Thyroid gland (tissue), 4 donors: Measurements from ENCODE around the gene COX7A1. TPM values are rescaled to one million over a fixed set of nuclear protein-coding genes. Genes with fewer than 3 reads are reported as not detected.
A peak's percentile ranks its signal among the peaks of the same experiment; 100 is the strongest.

Experiments used
- DNase-seq, 2 donors: peaks; one replicate each; pipeline ENCODE4 v3.0.0-alpha.2; 2019
- H3K27ac ChIP-seq, 3 donors: fragments of 200-600 bp; sonication (generic); 1 replicate in 2 of 3; 2 replicates in 1 of 3; pipeline ENCODE4 v1.5.1; 2016 to 2019; ENCODE audit warnings: mild to moderate bottlenecking in 1 of 3, moderate library complexity in 1 of 3
- H3K27me3 ChIP-seq: fragments of 200-600 bp; sonication (generic); one replicate; pipeline ENCODE4 v1.5.1; 2019
- H3K36me3 ChIP-seq, 2 donors: fragments of 200-600 bp; sonication (generic); one replicate each; pipeline ENCODE4 v1.5.1; 2016 to 2019
- H3K4me1 ChIP-seq, 2 donors: fragments of 200-600 bp; sonication (generic); one replicate each; pipeline ENCODE4 v1.5.1; 2017 to 2019
- H3K4me3 ChIP-seq, 3 donors: fragments of 200-600 bp; sonication (generic); replicated peaks in 1 of 3; 1 replicate in 2 of 3; 2 replicates in 1 of 3; pipeline ENCODE4 v1.5.1; 2016; ENCODE audit warnings: mild to moderate bottlenecking in 1 of 3
- H3K9me3 ChIP-seq: fragments of 200-600 bp; sonication (generic); one replicate; pipeline ENCODE4 v1.5.1; 2017
- POLR2A ChIP-seq, 2 donors: fragments of 450-650 bp; IDR thresholded peaks; one replicate each; pipeline ENCODE4 v1.6.1; 2017; ENCODE audit warnings: antibody characterized with exemption in 2 of 2, mild to moderate bottlenecking in 2 of 2, moderate library complexity in 1 of 2
- WGBS, 2 donors: methylation state at CpG; one replicate each; pipeline ENCODE4 v1.1.5; 2017; 5-methylcytosine and 5-hydroxymethylcytosine counted together
- intact Hi-C: fragments of 100-400 bp; cut with DNase I; formaldehyde crosslinking; loops from one replicate; pipeline ENCODE4 v1.15.1; 2023
- total RNA-seq, 4 donors: library from RNA; depleted of rRNA; stranded (reverse); fragments of >200 nt; gene quantifications; one replicate each; pipeline ENCODE4 v1.2.3, GENCODE V29; 2016
- TF ChIP-seq, protein P1 (sequence below), 6 experiments: fragments of 200-600 bp in 3 of 6; fragments of 450-650 bp in 3 of 6; sonication (generic) in 3 of 6; IDR thresholded peaks; one replicate each; pipeline ENCODE4 v1.5.1; 2016 to 2019; ENCODE audit warnings: antibody characterized with exemption in 6 of 6, mild to moderate bottlenecking in 2 of 6, inconsistent platforms in 1 of 6, moderate library complexity in 1 of 6

Gene COX7A1
- total RNA-seq, 4 donors from 2014 or later = 8.0 to 36.7 (median 21.2) TPM

GRCh38 chr19:36114721-36115452 lies 37.4 kb downstream of the COX7A1 start, which contains the start of gene POLR2I:
Gene POLR2I (minus strand): TSS chr19:36114875. CDS start chr19:36114856, 19 bp downstream.
- TF ChIP-seq, protein P1, sequence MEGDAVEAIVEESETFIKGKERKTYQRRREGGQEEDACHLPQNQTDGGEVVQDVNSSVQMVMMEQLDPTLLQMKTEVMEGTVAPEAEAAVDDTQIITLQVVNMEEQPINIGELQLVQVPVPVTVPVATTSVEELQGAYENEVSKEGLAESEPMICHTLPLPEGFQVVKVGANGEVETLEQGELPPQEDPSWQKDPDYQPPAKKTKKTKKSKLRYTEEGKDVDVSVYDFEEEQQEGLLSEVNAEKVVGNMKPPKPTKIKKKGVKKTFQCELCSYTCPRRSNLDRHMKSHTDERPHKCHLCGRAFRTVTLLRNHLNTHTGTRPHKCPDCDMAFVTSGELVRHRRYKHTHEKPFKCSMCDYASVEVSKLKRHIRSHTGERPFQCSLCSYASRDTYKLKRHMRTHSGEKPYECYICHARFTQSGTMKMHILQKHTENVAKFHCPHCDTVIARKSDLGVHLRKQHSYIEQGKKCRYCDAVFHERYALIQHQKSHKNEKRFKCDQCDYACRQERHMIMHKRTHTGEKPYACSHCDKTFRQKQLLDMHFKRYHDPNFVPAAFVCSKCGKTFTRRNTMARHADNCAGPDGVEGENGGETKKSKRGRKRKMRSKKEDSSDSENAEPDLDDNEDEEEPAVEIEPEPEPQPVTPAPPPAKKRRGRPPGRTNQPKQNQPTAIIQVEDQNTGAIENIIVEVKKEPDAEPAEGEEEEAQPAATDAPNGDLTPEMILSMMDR (IDR thresholded peaks at IDR 0.05) = no peak
- TF ChIP-seq POLR2A (IDR thresholded peaks at IDR 0.05) = peak in 1 of 2 donors; percentile 71

DNA sequence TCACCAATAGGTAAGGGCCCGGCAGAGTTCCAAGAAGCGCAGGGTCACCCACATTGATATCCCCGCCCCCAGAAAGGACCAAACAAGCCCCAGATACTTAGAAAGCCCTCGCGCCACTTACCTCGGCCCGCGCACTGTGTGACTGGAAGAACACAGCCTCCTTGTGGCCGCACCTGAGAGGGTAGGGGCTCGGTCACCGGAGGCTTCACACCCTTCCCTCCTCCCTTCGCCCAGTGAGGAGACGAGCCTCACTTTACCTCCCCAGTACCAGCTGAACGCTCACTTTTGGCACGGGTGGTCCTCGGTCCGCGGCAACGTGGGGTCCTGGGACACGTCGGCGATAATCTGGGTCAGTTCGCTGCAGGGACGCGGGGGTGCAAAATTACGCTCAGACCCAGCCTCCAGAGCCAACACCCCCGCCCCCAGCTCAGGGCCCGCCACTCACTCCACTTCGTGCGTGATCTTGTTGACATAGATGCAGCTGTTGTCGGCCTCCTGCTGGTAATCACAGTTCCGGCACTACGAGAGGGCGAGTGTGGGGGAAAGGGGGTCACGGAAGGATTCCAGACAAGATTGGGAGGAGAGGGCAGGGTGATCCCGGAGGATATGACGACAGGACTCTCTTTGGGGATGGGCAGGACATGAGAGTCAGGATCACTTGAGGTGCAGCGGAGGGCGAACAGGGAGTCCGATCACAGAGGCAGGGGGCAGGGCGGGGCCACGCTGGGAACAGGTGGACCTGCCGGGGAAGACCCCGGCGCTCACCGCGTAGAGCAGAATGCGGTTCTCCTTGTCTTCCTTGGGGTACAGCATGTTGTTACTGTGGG lies 38.1 kb downstream of the COX7A1 start:
- H3K27ac ChIP-seq = peak overlapping the region; percentile 24 to 84 (median 68)
- peak overlapping the region; percentile 13 to 87 (median 60) for H3K4me3 ChIP-seq
- H3K27me3 ChIP-seq = no peaks in the 10 kb centered on the region
- TF ChIP-seq, protein P1 (IDR thresholded peaks at IDR 0.05) = no peak
- TF ChIP-seq POLR2A (IDR thresholded peaks at IDR 0.05) = no peak
- H3K9me3 ChIP-seq = no peaks in the 10 kb centered on the region
- H3K4me1 ChIP-seq = peaks cover 15 to 16% of the 10 kb centered on the region in 2 donors
- intact Hi-C loops = loop anchor here (5.0 kb wide), 1 partner anchor 57 kb away; no protein-coding TSS in a partner anchor
- peak; percentile 34 to 49 for DNase-seq
- 4 to 9% methylated on average over 24 to 47 of the region's 48 CpGs for WGBS, 2 donors
- H3K36me3 ChIP-seq = peaks cover 12 to 23% of the 10 kb centered on the region in 2 donors

More at GRCh38 chr19:36114721-36115452, 37.4 kb downstream of the COX7A1 start, which contains the start of gene POLR2I:
- Histone ChIP-seq H3K9me3 (no peaks in the 10 kb centered on the region), H3K36me3 (peaks cover 12 to 23% of the 10 kb centered on the region in 2 donors), H3K27me3 (no peaks in the 10 kb centered on the region), H3K4me1 (peaks cover 15 to 16% of the 10 kb centered on the region in 2 donors), H3K4me3 (peak within 1 kb of the TSS; percentile 13 to 87 (median 60)), H3K27ac (peak within 1 kb of the TSS; percentile 24 to 84 (median 68))
- peak; percentile 99 for DNase-seq
- 0 to 1% methylated on average over 32 to 34 of the region's 60 CpGs for WGBS, 2 donors
- intact Hi-C loops = loop anchor here (5.0 kb wide), 1 partner anchor 58 kb away; no protein-coding TSS in a partner anchor

DNA sequence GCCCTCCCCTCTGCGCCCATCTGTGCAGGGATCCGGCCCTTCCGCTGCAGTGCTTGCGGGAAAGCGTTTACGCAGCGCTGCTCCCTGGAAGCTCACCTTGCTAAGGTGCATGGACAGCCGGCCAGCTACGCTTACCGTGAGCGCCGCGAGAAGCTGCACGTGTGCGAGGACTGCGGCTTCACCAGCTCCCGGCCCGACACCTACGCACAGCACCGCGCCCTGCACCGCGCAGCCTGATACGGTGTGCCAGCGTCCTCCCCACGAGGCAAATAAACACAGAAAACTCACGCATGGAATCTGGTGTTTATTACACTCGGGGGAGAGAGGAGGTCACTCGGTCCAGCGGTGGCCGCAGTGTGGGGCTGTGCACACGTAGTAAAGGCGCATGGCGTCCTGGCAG lies 38.8 kb downstream of the COX7A1 start:
- intact Hi-C loops = loop anchor here (5.0 kb wide), 1 partner anchor 56 kb away; no protein-coding TSS in a partner anchor
- H3K4me1 ChIP-seq = peaks cover 15 to 16% of the 10 kb centered on the region in 2 donors
- TF ChIP-seq, protein P1 (IDR thresholded peaks at IDR 0.05) = no peak
- no peak for TF ChIP-seq POLR2A (IDR thresholded peaks at IDR 0.05)
- H3K27ac ChIP-seq = no peak overlapping the region
- no peaks in the 10 kb centered on the region for H3K9me3 ChIP-seq
- WGBS, 2 donors = 90 to 91% methylated on average over 34 of the region's 34 CpGs
- no peaks in the 10 kb centered on the region for H3K27me3 ChIP-seq
- DNase-seq = no peak
- peaks cover 12 to 23% of the 10 kb centered on the region in 2 donors for H3K36me3 ChIP-seq
- no peak overlapping the region for H3K4me3 ChIP-seq

- Histone ChIP-seq H3K27ac (no peak overlapping the region), H3K4me1 (peaks cover 15 to 16% of the 10 kb centered on the region in 2 donors), H3K27me3 (no peaks in the 10 kb centered on the region), H3K9me3 (no peaks in the 10 kb centered on the region), H3K4me3 (no peak overlapping the region), H3K36me3 (peaks cover 8 to 23% of the 10 kb centered on the region in 2 donors)
- WGBS, 2 donors = 95 to 98% methylated on average over 10 of the region's 10 CpGs
- no peak for TF ChIP-seq POLR2A (IDR thresholded peaks at IDR 0.05)
- TF ChIP-seq, protein P1 (IDR thresholded peaks at IDR 0.05) = no peak
- intact Hi-C loops = loop anchor here (5.0 kb wide), 1 partner anchor 55 kb away; no protein-coding TSS in a partner anchor
- no peak for DNase-seq
These were observed 39.6 kb downstream of the COX7A1 start for GRCh38 chr19:36112678-36113077.
